ENCODE measurements around the gene CCT3.

CCT3 gene

GRCh38 chr1:156383023-156383422, 44.9 kb upstream of the CCT3 start:
- TF ChIP-seq EZH2phosphoT487 (IDR thresholded peaks at IDR 0.05; ENCODE audit: borderline replicate concordance, low read length) (no peak), CTCF (IDR thresholded peaks at IDR 0.05; ENCODE audit: low read depth, low read length, poor library complexity, severe bottlenecking) (peak; percentile 89)
- peaks cover 29% of the 10 kb centered on the region for H3K27me3 ChIP-seq (ENCODE audit: control insufficient read depth, low read length)
- H3K4me3 ChIP-seq (ENCODE audit: low read length), result no peak overlapping the region

GRCh38 chr1:156382561-156382960, 44.5 kb upstream of the CCT3 start:
- Histone ChIP-seq H3K36me3 (ENCODE audit: control insufficient read depth, low read length) (no peaks in the 10 kb centered on the region), H3K79me2 (ENCODE audit: control insufficient read depth, low read length) (no peaks in the 10 kb centered on the region), H3K9me3 (ENCODE audit: control insufficient read depth, insufficient read depth, low read length) (no peaks in the 10 kb centered on the region), H3K4me1 (ENCODE audit: control insufficient read depth, low read length) (peaks cover 2% of the 10 kb centered on the region; the same call in 1 of the 2 replicates), H3K27me3 (ENCODE audit: control insufficient read depth, low read length) (peaks cover 24% of the 10 kb centered on the region), H3F3A (ENCODE audit: control insufficient read depth, insufficient read depth) (no peaks in the 10 kb centered on the region), H4K20me1 (ENCODE audit: control insufficient read depth, insufficient read depth, low read depth, low read length) (no peaks in the 10 kb centered on the region), H3K9me2 (replicated peaks; ENCODE audit: control insufficient read depth, low read length) (no peaks in the 10 kb centered on the region), H3K4me2 (ENCODE audit: low read length) (no peak overlapping the region), H3K27ac (ENCODE audit: low read depth, low read length) (no peak overlapping the region), H3K4me3 (ENCODE audit: low read length) (no peak overlapping the region)
- no peak for TF ChIP-seq EZH2phosphoT487 (IDR thresholded peaks at IDR 0.05; ENCODE audit: borderline replicate concordance, low read length)
- TF ChIP-seq CTCF (IDR thresholded peaks at IDR 0.05; ENCODE audit: low read depth, low read length, poor library complexity, severe bottlenecking), result no peak

More at GRCh38 chr1:156383023-156383422, 44.9 kb upstream of the CCT3 start:
- Histone ChIP-seq H3K9me3 (ENCODE audit: control insufficient read depth, insufficient read depth, low read length) (no peaks in the 10 kb centered on the region), H3K4me1 (ENCODE audit: control insufficient read depth, low read length) (peaks cover 2% of the 10 kb centered on the region; the same call in 1 of the 2 replicates), H4K20me1 (ENCODE audit: control insufficient read depth, insufficient read depth, low read depth, low read length) (no peaks in the 10 kb centered on the region), H3K27ac (ENCODE audit: low read depth, low read length) (no peak overlapping the region), H3K9me2 (replicated peaks; ENCODE audit: control insufficient read depth, low read length) (no peaks in the 10 kb centered on the region), H3F3A (ENCODE audit: control insufficient read depth, insufficient read depth) (no peaks in the 10 kb centered on the region), H3K79me2 (ENCODE audit: control insufficient read depth, low read length) (no peaks in the 10 kb centered on the region), H3K36me3 (ENCODE audit: control insufficient read depth, low read length) (no peaks in the 10 kb centered on the region), H3K4me2 (ENCODE audit: low read length) (no peak overlapping the region)

- H3K36me3 ChIP-seq (ENCODE audit: control insufficient read depth, low read length), result no peaks in the 10 kb centered on the region
- H3K4me1 ChIP-seq (ENCODE audit: control insufficient read depth, low read length), result no peaks in the 10 kb centered on the region
- H4K20me1 ChIP-seq (ENCODE audit: control insufficient read depth, insufficient read depth, low read depth, low read length), result no peaks in the 10 kb centered on the region
- H3K27me3 ChIP-seq (ENCODE audit: control insufficient read depth, low read length), result peaks cover 9% of the 10 kb centered on the region
- no peak overlapping the region for H3K27ac ChIP-seq (ENCODE audit: low read depth, low read length)
- H3F3A ChIP-seq (ENCODE audit: control insufficient read depth, insufficient read depth), result no peaks in the 10 kb centered on the region
- H3K9me3 ChIP-seq (ENCODE audit: control insufficient read depth, insufficient read depth, low read length), result no peaks in the 10 kb centered on the region
- TF ChIP-seq EZH2phosphoT487 (IDR thresholded peaks at IDR 0.05; ENCODE audit: borderline replicate concordance, low read length) (no peak), CTCF (IDR thresholded peaks at IDR 0.05; ENCODE audit: low read depth, low read length, poor library complexity, severe bottlenecking) (no peak)
- H3K9me2 ChIP-seq (replicated peaks; ENCODE audit: control insufficient read depth, low read length), result no peaks in the 10 kb centered on the region
- H3K79me2 ChIP-seq (ENCODE audit: control insufficient read depth, low read length), result no peaks in the 10 kb centered on the region
- no peak overlapping the region for H3K4me3 ChIP-seq (ENCODE audit: low read length)
- H3K4me2 ChIP-seq (ENCODE audit: low read length), result no peak overlapping the region
These were observed 41.5 kb upstream of the CCT3 start for GRCh38 chr1:156379420-156380165.
